Glutamatergic neuron (in vitro differentiated cells): ENCODE results near the gene KRT6A. TPM values are rescaled to one million over a fixed set of nuclear protein-coding genes. Genes with fewer than 3 reads are reported as not detected.

Experiments used
- DNase-seq: peaks from one replicate; pipeline ENCODE4 v3.0.0; 2022
- H3K27ac Mint-ChIP-seq: one replicate; pipeline ENCODE4 v1.8.0; 2020; ENCODE audit warnings: mild to moderate bottlenecking, mixed read lengths, inconsistent platforms; ENCODE audit not compliant: unreplicated experiment
- H3K27me3 Mint-ChIP-seq: one replicate; pipeline ENCODE4 v1.8.0; 2020; ENCODE audit warnings: mild to moderate bottlenecking, moderate library complexity, mixed read lengths, inconsistent platforms; ENCODE audit not compliant: unreplicated experiment
- H3K36me3 Mint-ChIP-seq: one replicate; pipeline ENCODE4 v1.8.0; 2020; ENCODE audit warnings: mild to moderate bottlenecking, mixed read lengths, inconsistent platforms; ENCODE audit not compliant: unreplicated experiment
- H3K4me1 Mint-ChIP-seq: one replicate; pipeline ENCODE4 v1.8.0; 2020; ENCODE audit warnings: mild to moderate bottlenecking, low read depth, mixed read lengths, inconsistent platforms; ENCODE audit not compliant: unreplicated experiment
- H3K4me3 Mint-ChIP-seq: one replicate; pipeline ENCODE4 v1.8.0; 2020; ENCODE audit warnings: mild to moderate bottlenecking, mixed read lengths, inconsistent platforms; ENCODE audit not compliant: unreplicated experiment
- H3K9me3 Mint-ChIP-seq: one replicate; pipeline ENCODE4 v1.8.0; 2020; ENCODE audit warnings: mild to moderate bottlenecking, moderate library complexity, mixed read lengths, inconsistent platforms; ENCODE audit not compliant: unreplicated experiment
- total RNA-seq: library from RNA; stranded (reverse); fragmentation: NEBNext Ultra II Directional; extraction: Animal tissue kit (Norgen Biotek cat#: 25700); gene quantifications from one replicate; pipeline ENCODE4 v1.2.1, GENCODE V29; 2021; ENCODE audit not compliant: unreplicated experiment
- TF ChIP-seq, protein P1 (sequence below): fragments of 200-600 bp; sonication (generic); IDR thresholded peaks from one replicate; pipeline ENCODE4 v1.5.0; 2021; ENCODE audit not compliant: partially characterized antibody, unreplicated experiment

KRT6A gene
- total RNA-seq, 1 donor from 2014 or later, result not detected

DNA sequence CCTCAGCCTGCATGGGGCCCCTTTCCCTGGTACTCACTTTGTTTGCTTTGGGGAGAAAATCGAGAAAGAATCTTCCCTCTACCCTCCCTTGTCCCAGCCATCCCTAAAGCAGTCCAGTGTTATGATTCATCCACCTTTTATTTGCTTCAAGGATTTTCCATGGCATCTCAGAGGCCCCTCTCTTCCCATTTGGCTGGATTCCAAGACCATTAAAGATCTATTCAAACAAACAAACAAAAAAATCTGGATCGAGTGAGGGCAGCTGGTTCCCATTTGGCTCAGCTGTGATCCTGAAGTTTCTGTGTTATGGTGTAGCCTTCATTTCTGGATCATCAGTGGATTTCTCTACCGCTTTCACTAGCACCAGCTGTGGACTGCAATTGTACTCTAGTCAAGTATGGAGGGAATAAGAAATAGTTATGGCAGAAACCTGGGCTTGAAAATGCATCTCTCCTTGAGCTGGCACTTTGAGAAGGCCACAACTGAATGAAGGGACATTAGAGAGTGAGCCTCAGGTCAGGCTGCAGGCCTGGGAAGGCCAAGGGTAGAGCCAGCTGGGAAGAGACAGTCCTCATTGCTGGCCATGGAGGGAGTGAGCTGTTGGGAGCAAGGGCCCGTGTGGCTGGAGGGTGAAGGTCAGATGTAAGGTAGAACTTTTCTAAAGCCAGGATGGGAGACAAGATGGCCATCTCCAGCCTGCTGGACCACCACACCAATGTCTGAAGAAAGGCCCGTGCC is 46.2 kb upstream of the KRT6A start:
- no peaks in the 10 kb centered on the region for H3K36me3 Mint-ChIP-seq
- H3K4me3 Mint-ChIP-seq, result no peak overlapping the region
- no peak overlapping the region for H3K27ac Mint-ChIP-seq

DNA sequence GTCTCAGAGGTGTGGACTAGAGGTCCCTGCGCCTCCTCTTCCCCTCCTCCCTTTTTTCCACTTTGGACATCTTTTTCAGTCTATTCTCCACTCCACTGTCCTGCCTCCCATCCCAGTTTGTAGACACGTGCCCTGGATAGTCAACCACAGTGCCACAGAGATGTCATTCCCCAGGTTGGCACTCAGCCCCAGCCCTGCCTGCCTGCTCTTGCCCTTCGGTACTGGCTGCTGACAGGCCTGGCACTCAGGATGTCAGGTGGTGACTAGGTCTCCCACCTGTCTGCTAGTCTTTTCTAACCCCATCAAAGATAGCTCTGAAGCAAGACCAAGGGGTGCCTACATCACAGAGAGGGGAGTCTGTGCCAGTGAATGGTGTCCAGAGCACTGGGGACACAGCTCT is 44.0 kb upstream of the KRT6A start:
- no peak for DNase-seq
- Mint-ChIP-seq H3K4me3 (no peak overlapping the region), H3K4me1 (no peaks in the 10 kb centered on the region), H3K36me3 (no peaks in the 10 kb centered on the region), H3K27ac (no peak overlapping the region), H3K9me3 (peaks cover 5% of the 10 kb centered on the region), H3K27me3 (peaks cover 4% of the 10 kb centered on the region)
- TF ChIP-seq, protein P1, sequence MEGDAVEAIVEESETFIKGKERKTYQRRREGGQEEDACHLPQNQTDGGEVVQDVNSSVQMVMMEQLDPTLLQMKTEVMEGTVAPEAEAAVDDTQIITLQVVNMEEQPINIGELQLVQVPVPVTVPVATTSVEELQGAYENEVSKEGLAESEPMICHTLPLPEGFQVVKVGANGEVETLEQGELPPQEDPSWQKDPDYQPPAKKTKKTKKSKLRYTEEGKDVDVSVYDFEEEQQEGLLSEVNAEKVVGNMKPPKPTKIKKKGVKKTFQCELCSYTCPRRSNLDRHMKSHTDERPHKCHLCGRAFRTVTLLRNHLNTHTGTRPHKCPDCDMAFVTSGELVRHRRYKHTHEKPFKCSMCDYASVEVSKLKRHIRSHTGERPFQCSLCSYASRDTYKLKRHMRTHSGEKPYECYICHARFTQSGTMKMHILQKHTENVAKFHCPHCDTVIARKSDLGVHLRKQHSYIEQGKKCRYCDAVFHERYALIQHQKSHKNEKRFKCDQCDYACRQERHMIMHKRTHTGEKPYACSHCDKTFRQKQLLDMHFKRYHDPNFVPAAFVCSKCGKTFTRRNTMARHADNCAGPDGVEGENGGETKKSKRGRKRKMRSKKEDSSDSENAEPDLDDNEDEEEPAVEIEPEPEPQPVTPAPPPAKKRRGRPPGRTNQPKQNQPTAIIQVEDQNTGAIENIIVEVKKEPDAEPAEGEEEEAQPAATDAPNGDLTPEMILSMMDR, result no peak

More for the DNA sequence above, 46.2 kb upstream of the KRT6A start:
- DNase-seq, result no peak
- peaks cover 5% of the 10 kb centered on the region for H3K9me3 Mint-ChIP-seq
- no peaks in the 10 kb centered on the region for H3K4me1 Mint-ChIP-seq
- TF ChIP-seq, protein P1, result no peak
- H3K27me3 Mint-ChIP-seq, result peaks cover 8% of the 10 kb centered on the region

DNA sequence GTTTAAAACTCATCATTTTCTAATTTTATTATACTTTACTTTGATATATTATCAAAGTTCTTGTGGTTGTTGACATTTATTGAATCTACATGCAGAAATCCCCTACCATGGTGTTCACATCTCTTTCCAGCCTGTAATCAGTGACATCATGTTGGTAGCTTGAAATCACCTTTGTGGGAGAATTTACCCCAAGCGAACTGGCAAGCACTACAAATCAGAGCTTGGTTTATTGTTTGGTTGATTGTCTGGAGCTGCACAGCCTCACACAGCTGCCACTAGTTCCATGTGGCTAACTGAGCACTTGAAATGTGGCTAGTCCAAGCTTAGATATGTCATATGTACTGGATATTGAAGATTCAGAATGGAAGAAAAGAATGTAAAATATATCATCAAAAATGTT is 42.5 kb upstream of the KRT6A start:
- Mint-ChIP-seq H3K36me3 (no peaks in the 10 kb centered on the region), H3K4me3 (no peak overlapping the region), H3K27ac (no peak overlapping the region), H3K27me3 (peaks cover 4% of the 10 kb centered on the region), H3K4me1 (no peaks in the 10 kb centered on the region), H3K9me3 (peaks cover 5% of the 10 kb centered on the region)
- TF ChIP-seq, protein P1, result no peak
- no peak for DNase-seq

DNA sequence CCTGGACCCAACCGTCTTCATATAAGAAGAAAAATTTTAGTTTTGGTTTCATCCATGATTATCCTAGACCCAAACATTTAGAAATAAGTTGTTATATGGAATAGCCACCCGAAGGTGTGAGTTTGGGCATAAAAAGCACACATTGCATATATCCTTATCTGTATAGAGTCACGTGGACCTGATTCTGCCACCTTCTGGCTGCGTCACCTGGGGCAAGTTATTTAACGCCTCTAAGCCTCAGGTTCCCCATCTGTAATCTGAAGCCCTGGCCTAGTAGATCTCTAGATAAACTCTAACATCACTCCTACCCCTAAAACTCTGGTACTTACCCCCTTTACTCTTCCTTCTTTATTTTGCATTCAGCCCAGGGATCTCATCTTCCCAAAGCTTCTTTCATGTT is 41.4 kb upstream of the KRT6A start:
- no peaks in the 10 kb centered on the region for H3K4me1 Mint-ChIP-seq
- H3K4me3 Mint-ChIP-seq, result no peak overlapping the region
- TF ChIP-seq, protein P1, result no peak
- no peaks in the 10 kb centered on the region for H3K36me3 Mint-ChIP-seq
- peaks cover 6% of the 10 kb centered on the region for H3K27me3 Mint-ChIP-seq
- no peak overlapping the region for H3K27ac Mint-ChIP-seq
- peaks cover 7% of the 10 kb centered on the region for H3K9me3 Mint-ChIP-seq
- DNase-seq, result no peak

DNA sequence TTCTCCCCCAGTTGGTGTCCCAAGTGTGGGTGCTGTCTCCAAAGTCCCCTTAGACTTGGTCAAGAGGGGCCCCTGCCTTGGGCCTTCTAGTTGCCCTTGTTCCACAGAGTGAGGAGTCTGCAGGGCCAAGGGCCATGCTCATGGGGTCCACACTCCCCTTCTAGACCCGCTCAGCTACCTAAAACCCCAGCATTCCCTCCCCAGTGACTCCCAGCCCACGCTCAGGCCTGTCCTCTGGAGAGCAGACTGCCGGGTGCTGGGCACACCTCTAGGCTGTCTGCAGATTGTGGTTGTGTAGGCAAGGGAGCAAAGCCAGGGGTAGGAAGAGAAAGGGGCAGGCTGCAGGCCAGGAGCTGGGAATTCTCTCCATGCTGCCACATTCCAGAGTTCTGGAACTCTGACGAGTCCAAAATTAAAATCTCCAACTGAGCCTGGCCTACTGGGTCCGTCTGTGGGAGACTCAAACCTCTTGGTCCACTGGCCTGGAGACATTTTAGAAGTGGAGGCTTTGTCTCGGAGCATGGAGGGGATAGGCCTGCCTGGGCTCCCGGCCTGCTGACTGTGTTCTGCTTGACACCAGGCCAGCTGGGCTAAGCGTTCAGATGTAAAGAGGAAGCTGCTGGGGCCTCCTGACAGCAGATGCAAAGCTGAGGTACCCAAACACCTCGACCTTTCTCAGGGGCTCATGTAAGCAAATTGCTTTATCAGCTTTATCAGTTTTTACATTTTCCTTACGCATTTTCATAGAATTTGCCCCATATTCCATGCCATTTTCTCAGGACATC is 40.8 kb upstream of the KRT6A start:
- Mint-ChIP-seq H3K27me3 (peaks cover 6% of the 10 kb centered on the region), H3K36me3 (no peaks in the 10 kb centered on the region), H3K4me3 (no peak overlapping the region)

More for the DNA sequence above, 40.8 kb upstream of the KRT6A start:
- TF ChIP-seq, protein P1, result no peak
- Mint-ChIP-seq H3K4me1 (no peaks in the 10 kb centered on the region), H3K27ac (no peak overlapping the region), H3K9me3 (peaks cover 5% of the 10 kb centered on the region)
- DNase-seq, result peak; percentile 2
